ENCODE results near the gene RHEX.

The RHEX gene

GRCh38 chr1:206120406-206120805 lies 67.4 kb downstream of the RHEX start:
- no peak for DNase-seq

GRCh38 chr1:206121269-206121668 lies 68.3 kb downstream of the RHEX start:
- no peak for DNase-seq

GRCh38 chr1:206122686-206123085 lies 69.7 kb downstream of the RHEX start:
- DNase-seq = no peak

- DNase-seq = no peak
Measured at GRCh38 chr1:206125346-206125745, 72.4 kb downstream of the RHEX start.

GRCh38 chr1:206127336-206127735 lies 74.4 kb downstream of the RHEX start:
- DNase-seq = no peak

GRCh38 chr1:206128196-206128595 lies 75.2 kb downstream of the RHEX start:
- no peak for DNase-seq

- no peak for DNase-seq
Measured at GRCh38 chr1:206131037-206131436, 78.1 kb downstream of the RHEX start.

- DNase-seq = no peak
Measured at GRCh38 chr1:206133751-206134415, 80.9 kb downstream of the RHEX start.

GRCh38 chr1:206135248-206135647 lies 82.3 kb downstream of the RHEX start:
- no peak for DNase-seq

GRCh38 chr1:206136241-206136640 lies 83.3 kb downstream of the RHEX start:
- peak; percentile 22 for DNase-seq

GRCh38 chr1:206142011-206142410 lies 89.0 kb downstream of the RHEX start:
- no peak for DNase-seq

- DNase-seq = no peak
Measured at GRCh38 chr1:206142770-206143169, 89.8 kb downstream of the RHEX start.

GRCh38 chr1:206143537-206144172 lies 90.7 kb downstream of the RHEX start:
- no peak for DNase-seq

GRCh38 chr1:206144605-206145004 lies 91.6 kb downstream of the RHEX start:
- no peak for DNase-seq

GRCh38 chr1:206145771-206146290 lies 92.9 kb downstream of the RHEX start:
- DNase-seq = no peak

All from NCI-H2081 treated with DMSO at 0.1 percent for 48 hours (cell line).